NCI-H128 (cell line): Measurements from ENCODE around the gene KISS1R.
"Not testable (repeated sequence)": the region's sequence is repeated elsewhere in the genome, so short reads cannot be mapped to it uniquely, and the experiment has no call there.

Experiments
- DNase-seq: peaks from one replicate; lab custom pipeline; 2025; ENCODE audit not compliant: unreplicated experiment; lab: John Stamatoyannopoulos, UW

The KISS1R gene

GRCh38 chr19:917323-918151, at the start of gene KISS1R:
TSS of gene KISS1R (plus strand) at chr19:917333. CDS start at chr19:917503, 170 bp downstream.
- no peak for DNase-seq

GRCh38 chr19:867855-868457, 49.2 kb upstream of the KISS1R start:
- no peak for DNase-seq

GRCh38 chr19:868458-869244, 48.5 kb upstream of the KISS1R start:
- no peak for DNase-seq

- no peak for DNase-seq
Measured at GRCh38 chr19:869245-870177, 47.6 kb upstream of the KISS1R start.

- DNase-seq: no peak
Measured at GRCh38 chr19:870314-870713, 46.8 kb upstream of the KISS1R start.

GRCh38 chr19:870963-871401, 46.2 kb upstream of the KISS1R start:
- DNase-seq: no peak

- no peak for DNase-seq
Measured at GRCh38 chr19:871446-872265, 45.5 kb upstream of the KISS1R start.

- DNase-seq: no peak
Measured at GRCh38 chr19:872266-872951, 44.7 kb upstream of the KISS1R start.

- no peak for DNase-seq
Measured at GRCh38 chr19:873084-873483, 44.0 kb upstream of the KISS1R start.

GRCh38 chr19:873561-874041, 43.5 kb upstream of the KISS1R start:
- DNase-seq: no peak

- DNase-seq: no peak
Measured at GRCh38 chr19:875265-875879, 41.8 kb upstream of the KISS1R start.

- DNase-seq: no peak
Measured at GRCh38 chr19:876089-876488, 41.0 kb upstream of the KISS1R start.

- DNase-seq: no peak
Measured at GRCh38 chr19:876780-877314, 40.3 kb upstream of the KISS1R start.

GRCh38 chr19:877992-878660, 39.0 kb upstream of the KISS1R start:
- DNase-seq: not testable (repeated sequence)

GRCh38 chr19:878751-879561, 38.2 kb upstream of the KISS1R start:
- DNase-seq: not testable (repeated sequence)

- no peak for DNase-seq
Measured at GRCh38 chr19:879711-880438, 37.3 kb upstream of the KISS1R start.
